GM18507 (cell line): ENCODE results near the gene FN3KRP.

Experiments
- DNase-seq: peaks from one replicate; pipeline ENCODE4 v3.0.0; 2011; ENCODE audit warnings: low read depth; ENCODE audit not compliant: insufficient read length; ENCODE audit errors: extremely low spot score
- FAIRE-seq: peaks from 2 replicates; lab custom pipeline; 2011; peaks lifted over from hg19 to GRCh38; lab: Jason Lieb, UNC

FN3KRP gene, protein sequence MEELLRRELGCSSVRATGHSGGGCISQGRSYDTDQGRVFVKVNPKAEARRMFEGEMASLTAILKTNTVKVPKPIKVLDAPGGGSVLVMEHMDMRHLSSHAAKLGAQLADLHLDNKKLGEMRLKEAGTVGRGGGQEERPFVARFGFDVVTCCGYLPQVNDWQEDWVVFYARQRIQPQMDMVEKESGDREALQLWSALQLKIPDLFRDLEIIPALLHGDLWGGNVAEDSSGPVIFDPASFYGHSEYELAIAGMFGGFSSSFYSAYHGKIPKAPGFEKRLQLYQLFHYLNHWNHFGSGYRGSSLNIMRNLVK

DNA sequence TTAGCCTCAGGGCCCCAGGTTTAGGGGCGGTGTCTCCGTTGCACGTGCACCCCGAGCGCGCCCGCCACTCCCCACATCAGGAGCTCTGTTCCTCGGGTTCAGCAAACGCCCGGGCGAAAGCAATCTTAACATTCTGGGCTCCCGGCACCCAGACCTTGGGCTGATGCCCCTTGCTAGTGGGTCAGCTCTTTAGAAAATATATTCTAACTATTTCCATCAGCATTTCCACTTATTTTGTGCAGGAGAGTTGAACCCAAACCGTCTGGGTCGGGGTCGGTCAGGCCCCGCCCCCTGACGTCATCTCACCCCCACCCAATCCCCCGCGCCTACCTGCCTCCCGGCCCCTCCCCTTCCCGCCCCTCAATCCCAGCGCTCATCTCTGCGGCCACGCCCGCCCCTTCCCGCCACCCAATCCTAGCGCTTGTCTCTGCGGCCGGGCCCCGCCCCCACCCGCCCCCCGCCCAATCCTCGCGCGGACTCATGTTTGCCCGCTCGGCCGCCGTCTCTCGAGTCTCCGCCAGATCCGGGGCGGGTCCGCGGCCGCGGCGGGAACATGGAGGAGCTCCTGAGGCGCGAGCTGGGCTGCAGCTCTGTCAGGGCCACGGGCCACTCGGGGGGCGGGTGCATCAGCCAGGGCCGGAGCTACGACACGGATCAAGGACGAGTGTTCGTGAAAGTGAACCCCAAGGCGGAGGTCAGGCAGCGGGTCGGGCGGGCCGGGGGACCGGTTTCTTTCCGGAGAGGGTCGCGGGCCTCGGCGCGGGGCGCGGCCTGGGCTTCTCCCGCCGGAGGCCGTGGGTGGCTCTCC lies at the start of gene FN3KRP:
Gene FN3KRP, plus strand, starts transcription at position 504 of the 808 bp plus-strand sequence. Its CDS starts 50 bp downstream, at position 554.
- FAIRE-seq: peak; percentile 26
- peak; percentile 96 for DNase-seq

- FAIRE-seq (no peak), DNase-seq (no peak)
These were observed 49.4 kb upstream of the FN3KRP start for GRCh38 chr17:82666931-82667667.

DNA sequence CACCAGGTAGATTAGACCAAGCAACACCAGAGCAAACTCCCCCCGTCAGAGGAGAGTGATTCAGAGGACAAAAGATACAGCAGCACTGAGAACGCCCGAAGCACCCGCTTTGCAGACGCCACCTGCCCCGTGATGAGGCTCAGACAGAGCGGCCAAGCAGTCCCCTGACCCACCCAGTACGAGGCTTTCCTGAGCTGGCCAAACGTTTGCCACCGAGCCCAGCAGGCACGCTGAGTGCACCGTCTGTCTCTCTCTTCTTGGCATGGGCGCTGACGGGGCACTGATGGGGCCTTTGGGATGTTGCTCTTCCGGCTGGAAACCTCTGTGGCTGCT lies 48.9 kb upstream of the FN3KRP start:
- no peak for DNase-seq
- FAIRE-seq: no peak

DNA sequence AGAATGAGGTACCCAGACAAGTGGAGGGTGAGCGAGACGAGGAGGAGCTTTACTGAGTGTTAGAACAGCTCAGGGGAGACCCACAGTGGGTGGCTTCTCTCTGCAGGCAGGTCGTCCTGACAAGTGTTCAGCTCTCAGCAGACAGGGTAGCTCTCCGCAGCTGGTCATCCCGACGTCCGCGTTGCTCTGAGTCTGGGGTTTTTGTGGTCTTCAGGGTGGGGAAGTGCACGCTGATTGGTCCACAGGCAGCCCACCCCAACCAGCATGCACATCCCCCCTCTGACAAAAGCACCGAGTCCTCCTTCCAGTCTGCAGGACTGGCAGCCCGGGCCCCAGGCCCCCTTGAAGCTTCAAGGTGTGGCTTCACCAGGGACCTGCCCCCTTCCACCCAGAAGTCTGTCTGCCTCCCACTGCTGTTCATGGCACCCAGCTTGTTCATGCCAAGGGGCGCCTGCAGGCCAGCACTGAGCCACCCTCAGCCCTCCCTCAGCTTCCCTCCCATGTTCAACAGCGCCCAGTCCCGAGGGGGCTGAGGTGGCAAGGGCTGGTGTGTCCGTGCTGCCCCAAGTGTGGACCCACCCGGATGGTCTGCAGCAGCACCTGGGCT lies 48.4 kb upstream of the FN3KRP start:
- FAIRE-seq: no peak
- DNase-seq: no peak

GRCh38 chr17:82668631-82669099 lies 47.8 kb upstream of the FN3KRP start:
- no peak for FAIRE-seq

GRCh38 chr17:82670661-82671450 lies 45.6 kb upstream of the FN3KRP start:
- FAIRE-seq: no peak
- DNase-seq: no peak

More at GRCh38 chr17:82668631-82669099, 47.8 kb upstream of the FN3KRP start:
- DNase-seq: peak; percentile 32

GRCh38 chr17:82674656-82675475 lies 41.6 kb upstream of the FN3KRP start:
- no peak for FAIRE-seq
- DNase-seq: no peak

- no peak for DNase-seq
- FAIRE-seq: no peak
These were observed 40.8 kb upstream of the FN3KRP start for GRCh38 chr17:82675476-82676245.

DNA sequence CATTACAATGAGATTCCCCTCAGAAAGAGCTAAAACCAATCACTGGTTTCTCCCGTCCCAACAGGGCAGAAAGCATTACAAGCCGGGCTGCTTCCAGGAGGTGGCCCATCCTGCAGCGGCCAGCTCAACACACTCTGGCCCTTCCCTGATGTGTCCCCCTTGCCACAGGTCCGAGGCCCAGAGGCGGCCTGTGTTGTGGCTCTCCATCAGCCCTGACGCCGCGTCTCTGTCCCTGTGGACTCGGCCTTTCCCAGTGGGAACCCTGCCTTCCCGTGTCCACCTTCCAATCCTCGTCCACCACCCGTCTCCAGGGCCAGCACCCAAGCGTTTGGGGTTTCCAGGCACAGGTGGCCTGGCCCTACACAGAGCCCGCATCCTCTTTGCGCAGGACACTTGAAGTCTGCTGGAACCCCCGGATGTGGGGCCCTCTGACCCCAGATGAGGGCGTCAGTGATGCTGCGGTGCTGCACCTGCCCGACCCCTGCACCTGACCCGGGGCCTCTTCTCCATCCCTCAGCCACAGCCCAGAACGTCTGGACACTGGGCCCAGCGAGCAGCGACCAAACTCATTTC lies 39.1 kb upstream of the FN3KRP start:
- DNase-seq (no peak), FAIRE-seq (no peak)

- DNase-seq (no peak), FAIRE-seq (no peak)
These were observed 38.1 kb upstream of the FN3KRP start for GRCh38 chr17:82678265-82678891.

- FAIRE-seq (no peak), DNase-seq (no peak)
These were observed 36.7 kb upstream of the FN3KRP start for GRCh38 chr17:82679586-82680465.

GRCh38 chr17:82681547-82681946 lies 35.0 kb upstream of the FN3KRP start:
- DNase-seq: no peak
- no peak for FAIRE-seq

- no peak for DNase-seq
- FAIRE-seq: no peak
These were observed 33.0 kb upstream of the FN3KRP start for GRCh38 chr17:82683534-82683933.

- peak; percentile 26 for FAIRE-seq
These were observed 32.2 kb upstream of the FN3KRP start for GRCh38 chr17:82684228-82684841.

DNA sequence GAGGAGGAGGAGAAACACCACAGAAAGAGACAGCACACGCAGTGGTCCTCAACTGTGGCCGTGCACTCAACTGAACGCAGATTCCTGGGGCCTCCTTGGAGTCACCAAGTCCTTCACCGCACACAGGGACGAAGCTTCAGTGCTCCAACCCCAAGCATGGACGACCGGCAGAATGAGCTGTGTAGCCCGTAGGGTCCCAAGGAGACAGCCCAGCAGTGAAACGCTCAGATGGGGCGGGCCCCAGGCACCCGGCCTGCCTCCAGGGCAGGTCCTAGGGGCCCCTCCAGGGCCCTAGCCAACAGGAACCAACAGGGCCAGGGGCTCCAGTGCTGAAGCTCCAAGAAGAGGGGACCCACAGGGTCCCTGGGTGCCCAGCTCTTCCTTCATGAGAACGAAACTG lies 31.2 kb upstream of the FN3KRP start:
- FAIRE-seq (no peak), DNase-seq (no peak)

More at GRCh38 chr17:82684228-82684841, 32.2 kb upstream of the FN3KRP start:
- no peak for DNase-seq
